GM12878 (cell line): ENCODE measurements around the gene AGAP3. TPM values are rescaled to one million over a fixed set of nuclear protein-coding genes. Genes with fewer than 3 reads are reported as not detected.

Source experiments
- ATAC-seq: fragments of 200-7000 bp; cut with Tn5 transposase; 3 replicates; pipeline ENCODE4 v1.9.1; 2020; ENCODE audit warnings: mild to moderate bottlenecking, moderate library complexity
- BruUV-seq: library from RNA; stranded (reverse); fragments of 400-500 nt; replicated peaks from 2 replicates; lab custom pipeline; 2021; lab: Mats Ljungman, UMichigan
- CTCF ChIA-PET: fragments of 300-600 bp; sonication (Branson Sonifier 250); formaldehyde crosslinking; extraction: SDS; loops from one replicate; lab custom pipeline; 2021; ENCODE audit warnings: inconsistent platforms; lab: Yijun Ruan, JAX
- POLR2A ChIA-PET: fragments of 350-600 bp; formaldehyde crosslinking; extraction: SDS; loops from one replicate; lab custom pipeline; 2021; ENCODE audit warnings: inconsistent platforms; lab: Charles Lee
- RAD21 ChIA-PET: fragments of 300-600 bp; sonication (Branson Sonifier 250); formaldehyde crosslinking; loops from one replicate; lab custom pipeline; 2023; ENCODE audit warnings: antibody characterized with exemption; ENCODE audit not compliant: unreplicated experiment; lab: Charles Lee
- SMC1A ChIA-PET: fragments of 300-600 bp; sonication (Branson Sonifier 250); formaldehyde crosslinking; loops from one replicate; lab custom pipeline; 2023; ENCODE audit not compliant: unreplicated experiment, uncharacterized antibody; lab: Charles Lee
- DNase-seq: peaks from one replicate; pipeline ENCODE4 v3.0.0-alpha.2; 2011; ENCODE audit warnings: low read depth, low spot score
- FAIRE-seq: peaks from 3 replicates; lab custom pipeline; 2011; peaks lifted over from hg19 to GRCh38; lab: Jason Lieb, UNC
- H2AFZ ChIP-seq: 2 replicates; pipeline ENCODE4 v1.6.0; 2011; ENCODE audit warnings: low read depth, low read length, control low read depth; ENCODE audit not compliant: control insufficient read depth
- H3K27ac ChIP-seq: 2 replicates; pipeline ENCODE4 v1.5.1; 2011; ENCODE audit warnings: control low read depth; ENCODE audit not compliant: control insufficient read depth, insufficient read depth
- H3K27me3 ChIP-seq, 2 experiments: replicated peaks in 1 of 2; 2 replicates each; pipeline versions ENCODE4 v1.6.0 to v1.6.1; 2011; ENCODE audit warnings: low read length in 1 of 2; ENCODE audit not compliant: control insufficient read depth in 2 of 2, insufficient read depth in 2 of 2
- H3K36me3 ChIP-seq, 2 experiments: 2 replicates each; pipeline ENCODE4 v1.5.1; 2011; ENCODE audit warnings: low read length in 1 of 2; ENCODE audit not compliant: control insufficient read depth in 2 of 2, insufficient read depth in 2 of 2
- H3K4me1 ChIP-seq: 2 replicates; pipeline ENCODE4 v1.6.1; 2011; ENCODE audit warnings: mild to moderate bottlenecking, low read length, moderate library complexity, mixed read lengths; ENCODE audit not compliant: control insufficient read depth, insufficient read depth
- H3K4me2 ChIP-seq: 2 replicates; pipeline ENCODE4 v1.6.0; 2011; ENCODE audit warnings: control low read depth; ENCODE audit not compliant: control insufficient read depth, insufficient read depth
- H3K4me3 ChIP-seq: fragments of 200-600 bp; sonication (generic); 2 replicates; pipeline ENCODE4 v1.5.1; 2016
- H3K79me2 ChIP-seq: 2 replicates; pipeline ENCODE4 v1.6.0; 2011; ENCODE audit warnings: low read length; ENCODE audit not compliant: control insufficient read depth, insufficient read depth
- H3K9ac ChIP-seq: 2 replicates; pipeline ENCODE4 v1.8.0; 2011; ENCODE audit warnings: low read length, control low read depth, mixed read lengths; ENCODE audit not compliant: control insufficient read depth, insufficient read depth
- H3K9me3 ChIP-seq: replicated peaks from 3 replicates; pipeline ENCODE4 v1.5.1; 2011; ENCODE audit warnings: mild to moderate bottlenecking, low read length; ENCODE audit not compliant: control insufficient read depth, insufficient read depth
- H4K20me1 ChIP-seq: 2 replicates; pipeline ENCODE4 v1.6.0; 2011; ENCODE audit not compliant: control insufficient read depth, insufficient read depth
- GABPA ChIP-seq: IDR thresholded peaks from 2 replicates; pipeline ENCODE4 v1.6.1; 2014; ENCODE audit warnings: antibody characterized with exemption, low read depth, mild to moderate bottlenecking, inconsistent platforms
- GATAD2B ChIP-seq: fragments of 450-650 bp; conservative IDR thresholded peaks from 2 replicates; pipeline ENCODE4 v1.6.1; 2017; ENCODE audit warnings: low read depth, mild to moderate bottlenecking, moderate library complexity
- PML ChIP-seq: IDR thresholded peaks from 2 replicates; pipeline ENCODE4 v1.6.1; 2012; ENCODE audit warnings: low read length, inconsistent platforms
- RAD21 ChIP-seq: IDR thresholded peaks from 2 replicates; pipeline ENCODE4 v1.6.1; 2011; ENCODE audit warnings: mild to moderate bottlenecking, low read depth, low read length, moderate library complexity; ENCODE audit not compliant: insufficient read depth
- WGBS: methylation state at CpG from one replicate; pipeline ENCODE4 v1.1.6; 2016; ENCODE audit warnings: low lambda C conversion rate; ENCODE audit not compliant: insufficient replicate concordance, insufficient coverage; ENCODE audit errors: missing lambda C conversion rate; 5-methylcytosine and 5-hydroxymethylcytosine counted together
- in situ Hi-C: fragments of 300-500 bp; cut with MboI; formaldehyde crosslinking; loops from 9 replicates; pipeline ENCODE4 v1.14.3; 2018; ENCODE audit warnings: mixed read lengths
- intact Hi-C: fragments of 100-400 bp; cut with micrococcal nuclease; formaldehyde crosslinking; loops from one replicate; pipeline ENCODE4 v1.14.2; 2022; ENCODE audit not compliant: unreplicated experiment
- polyA plus RNA-seq, 11 experiments: library from polyadenylated mRNA; depleted of rRNA in 4 of 11; unstranded in 6 of 11; stranded (reverse) in 5 of 11; fragments of >200 nt; fragmentation: Nextera tagmentation in 4 of 11; fragmentation: Illumina TruSeq in 1 of 11; extraction: Ambion mirVana in 4 of 11; extraction: Trizol in 1 of 11; gene quantifications; 1 replicate in 1 of 11; 2 replicates in 10 of 11; pipeline versions ENCODE4 v1.2.1 to v1.2.3, GENCODE V29; 2011 to 2016; ENCODE audit warnings: inconsistent platforms in 2 of 11, missing spikeins in 2 of 11, low read depth in 1 of 11
- total RNA-seq, 4 experiments: library from RNA; depleted of rRNA in 3 of 4; stranded (reverse); fragments of >200 nt in 3 of 4; fragmentation: Illumina TruSeq in 1 of 4; extraction: Trizol in 1 of 4; gene quantifications; 2 replicates each; pipeline versions ENCODE4 v1.2.1 to v1.2.3, GENCODE V29; 2013 to 2021
- TF ChIP-seq, protein P1 (sequence below): fragments of 450-650 bp; IDR thresholded peaks from 2 replicates; pipeline ENCODE4 v1.6.1; 2017; ENCODE audit warnings: antibody characterized with exemption, mild to moderate bottlenecking, moderate library complexity
- TF ChIP-seq, protein P2 (sequence below): fragments of 450-650 bp; formaldehyde crosslinking; IDR thresholded peaks from 2 replicates; pipeline ENCODE4 v1.4.0; 2022; ENCODE audit warnings: mild to moderate bottlenecking, moderate library complexity

Gene AGAP3
- total and polyA plus RNA-seq, 10 of the 15 experiments (the other 5 are each of a cell fraction or from before 2014, with no cell fraction given): 1.8 to 68.1 (median 15.7) TPM

DNA sequence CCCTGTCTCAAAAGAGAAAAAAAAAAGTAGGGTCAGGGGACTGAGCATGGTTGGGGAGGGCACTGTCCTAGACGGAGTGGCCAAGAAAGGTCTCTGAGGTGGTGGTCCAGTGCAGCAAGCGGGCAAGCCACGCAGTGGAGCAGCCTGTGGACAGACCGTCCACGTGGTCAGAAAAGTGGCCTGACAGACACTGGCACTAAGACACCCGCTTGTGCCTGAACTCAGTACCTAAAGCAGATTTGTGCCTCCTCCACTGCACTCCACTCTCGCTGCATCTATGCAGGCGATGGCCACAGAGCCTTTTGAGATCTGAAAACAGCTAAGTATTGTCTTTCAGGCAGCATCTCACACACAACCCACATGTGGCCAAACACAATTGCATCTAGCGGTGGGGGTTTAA is 92.0 kb downstream of the AGAP3 start:
- CTCF ChIA-PET: interaction anchor here (1.0 to 1.7 kb wide), 2 partner anchors 12 kb away, joined by 3 to 5 read pairs; no protein-coding TSS in a partner anchor
- intact Hi-C loops: no loop called here
- no peak for FAIRE-seq

More for the DNA sequence above, 92.0 kb downstream of the AGAP3 start:
- Histone ChIP-seq H3K36me3 (no peaks in the 10 kb centered on the region), H3K27me3 (peaks cover 0 to 4% of the 10 kb centered on the region in 2 experiments; a peak in 3 of 4 replicates), H3K4me3 (no peak overlapping the region), H3K9ac (no peak overlapping the region), H3K27ac (no peak overlapping the region), H3K4me1 (no peaks in the 10 kb centered on the region), H2AFZ (no peak overlapping the region)
- BruUV-seq: no TSS peak
- in situ Hi-C loops: no loop called here
- ChIA-PET POLR2A (no interaction called here), SMC1A (no interaction called here), RAD21 (no interaction called here)
- ATAC-seq: no peak
- WGBS: 31% methylated on average over 9 of the region's 9 CpGs
- TF ChIP-seq PML (no peak), RAD21 (no peak), GABPA (no peak), GATAD2B (no peak)
- TF ChIP-seq, protein P1, sequence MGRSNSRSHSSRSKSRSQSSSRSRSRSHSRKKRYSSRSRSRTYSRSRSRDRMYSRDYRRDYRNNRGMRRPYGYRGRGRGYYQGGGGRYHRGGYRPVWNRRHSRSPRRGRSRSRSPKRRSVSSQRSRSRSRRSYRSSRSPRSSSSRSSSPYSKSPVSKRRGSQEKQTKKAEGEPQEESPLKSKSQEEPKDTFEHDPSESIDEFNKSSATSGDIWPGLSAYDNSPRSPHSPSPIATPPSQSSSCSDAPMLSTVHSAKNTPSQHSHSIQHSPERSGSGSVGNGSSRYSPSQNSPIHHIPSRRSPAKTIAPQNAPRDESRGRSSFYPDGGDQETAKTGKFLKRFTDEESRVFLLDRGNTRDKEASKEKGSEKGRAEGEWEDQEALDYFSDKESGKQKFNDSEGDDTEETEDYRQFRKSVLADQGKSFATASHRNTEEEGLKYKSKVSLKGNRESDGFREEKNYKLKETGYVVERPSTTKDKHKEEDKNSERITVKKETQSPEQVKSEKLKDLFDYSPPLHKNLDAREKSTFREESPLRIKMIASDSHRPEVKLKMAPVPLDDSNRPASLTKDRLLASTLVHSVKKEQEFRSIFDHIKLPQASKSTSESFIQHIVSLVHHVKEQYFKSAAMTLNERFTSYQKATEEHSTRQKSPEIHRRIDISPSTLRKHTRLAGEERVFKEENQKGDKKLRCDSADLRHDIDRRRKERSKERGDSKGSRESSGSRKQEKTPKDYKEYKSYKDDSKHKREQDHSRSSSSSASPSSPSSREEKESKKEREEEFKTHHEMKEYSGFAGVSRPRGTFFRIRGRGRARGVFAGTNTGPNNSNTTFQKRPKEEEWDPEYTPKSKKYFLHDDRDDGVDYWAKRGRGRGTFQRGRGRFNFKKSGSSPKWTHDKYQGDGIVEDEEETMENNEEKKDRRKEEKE: no peak
- TF ChIP-seq, protein P2, sequence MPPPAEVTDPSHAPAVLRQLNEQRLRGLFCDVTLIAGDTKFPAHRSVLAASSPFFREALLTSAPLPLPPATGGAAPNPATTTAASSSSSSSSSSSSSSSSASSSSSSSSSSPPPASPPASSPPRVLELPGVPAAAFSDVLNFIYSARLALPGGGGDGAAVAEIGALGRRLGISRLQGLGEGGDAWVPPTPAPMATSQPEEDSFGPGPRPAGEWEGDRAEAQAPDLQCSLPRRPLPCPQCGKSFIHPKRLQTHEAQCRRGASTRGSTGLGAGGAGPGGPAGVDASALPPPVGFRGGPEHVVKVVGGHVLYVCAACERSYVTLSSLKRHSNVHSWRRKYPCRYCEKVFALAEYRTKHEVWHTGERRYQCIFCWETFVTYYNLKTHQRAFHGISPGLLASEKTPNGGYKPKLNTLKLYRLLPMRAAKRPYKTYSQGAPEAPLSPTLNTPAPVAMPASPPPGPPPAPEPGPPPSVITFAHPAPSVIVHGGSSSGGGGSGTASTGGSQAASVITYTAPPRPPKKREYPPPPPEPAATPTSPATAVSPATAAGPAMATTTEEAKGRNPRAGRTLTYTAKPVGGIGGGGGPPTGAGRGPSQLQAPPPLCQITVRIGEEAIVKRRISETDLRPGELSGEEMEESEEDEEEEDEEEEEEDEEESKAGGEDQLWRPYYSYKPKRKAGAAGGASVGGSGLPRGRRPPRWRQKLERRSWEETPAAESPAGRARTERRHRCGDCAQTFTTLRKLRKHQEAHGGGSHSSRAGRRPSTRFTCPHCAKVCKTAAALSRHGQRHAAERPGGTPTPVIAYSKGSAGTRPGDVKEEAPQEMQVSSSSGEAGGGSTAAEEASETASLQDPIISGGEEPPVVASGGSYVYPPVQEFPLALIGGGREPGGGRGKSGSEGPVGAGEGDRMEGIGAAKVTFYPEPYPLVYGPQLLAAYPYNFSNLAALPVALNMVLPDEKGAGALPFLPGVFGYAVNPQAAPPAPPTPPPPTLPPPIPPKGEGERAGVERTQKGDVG: no peak
- TF ChIP-seq, all 136 proteins: peak for 0
- Histone ChIP-seq H3K9me3 (no peaks in the 10 kb centered on the region), H3K79me2 (no peaks in the 10 kb centered on the region), H3K4me2 (no peak overlapping the region), H4K20me1 (no peaks in the 10 kb centered on the region)
- no peak for DNase-seq
